ENCODE results near the gene SYNGR3.
"Not testable (repeated sequence)": the region's sequence is repeated elsewhere in the genome, so short reads cannot be mapped to it uniquely, and the experiment has no call there.

Gene SYNGR3

GRCh38 chr16:1959269-1960039, 30.3 kb upstream of the SYNGR3 start, which contains the start of gene NDUFB10:
Gene NDUFB10, plus strand, starts transcription at chr16:1959538. Its CDS starts 87 bp downstream, at chr16:1959625.
- peak; percentile 94 for FAIRE-seq

GRCh38 chr16:1960665-1961630, 28.8 kb upstream of the SYNGR3 start:
- DNase-seq (ENCODE audit: low spot score) (no peak), FAIRE-seq (peak; percentile 76)

More at GRCh38 chr16:1959269-1960039, 30.3 kb upstream of the SYNGR3 start, which contains the start of gene NDUFB10:
- DNase-seq (ENCODE audit: low spot score): peak; percentile 94

- FAIRE-seq: no peak
- DNase-seq (ENCODE audit: low spot score): no peak
Measured at GRCh38 chr16:1961651-1962067, 28.1 kb upstream of the SYNGR3 start.

DNA sequence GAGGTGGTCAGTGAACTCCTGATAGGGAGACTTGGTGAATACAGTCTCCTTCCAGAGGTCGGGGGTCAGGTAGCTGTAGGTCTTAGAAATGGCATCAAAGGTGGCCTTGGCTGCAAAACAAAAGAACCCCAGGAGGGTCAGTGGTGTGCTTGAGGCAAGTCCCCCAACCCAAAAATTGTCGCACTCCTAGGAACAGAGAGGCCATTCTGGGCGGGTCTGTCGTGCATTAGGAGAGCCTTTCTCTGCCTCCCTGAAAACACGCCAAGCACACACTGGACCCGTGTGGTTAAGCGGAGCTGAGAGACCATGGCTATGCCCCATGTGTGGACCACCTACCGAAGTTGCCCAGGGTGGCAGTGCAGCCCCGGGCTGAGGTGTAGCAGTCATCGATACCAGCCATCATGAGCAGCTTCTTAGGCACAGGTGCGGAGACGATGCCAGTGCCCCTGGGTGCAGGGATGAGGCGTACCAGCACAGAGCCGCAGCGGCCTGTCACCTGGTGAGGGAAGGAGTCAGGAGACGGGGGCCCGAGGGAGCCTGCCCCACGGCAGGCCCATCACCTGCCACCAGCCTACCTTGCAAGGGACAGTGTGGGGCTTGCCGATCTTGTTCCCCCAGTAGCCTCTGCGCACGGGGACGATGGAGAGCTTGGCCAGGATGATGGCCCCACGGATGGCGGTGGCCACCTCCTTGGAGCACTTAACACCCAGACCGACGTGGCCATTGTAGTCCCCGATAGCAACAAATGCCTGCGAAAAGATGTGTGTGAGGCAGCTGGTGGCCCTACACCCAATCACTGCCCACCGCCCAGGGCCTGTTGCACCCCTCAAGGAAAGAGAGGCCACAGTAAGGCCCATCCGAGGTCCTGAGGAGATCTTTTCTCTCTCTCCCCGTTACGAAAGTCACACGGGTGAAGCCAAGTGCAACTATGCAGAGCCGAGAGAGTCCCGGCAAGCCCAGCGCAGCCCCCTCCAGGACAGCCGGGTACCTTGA, 27.3 kb upstream of the SYNGR3 start:
- FAIRE-seq; DNase-seq (ENCODE audit: low spot score): not testable (repeated sequence)

DNA sequence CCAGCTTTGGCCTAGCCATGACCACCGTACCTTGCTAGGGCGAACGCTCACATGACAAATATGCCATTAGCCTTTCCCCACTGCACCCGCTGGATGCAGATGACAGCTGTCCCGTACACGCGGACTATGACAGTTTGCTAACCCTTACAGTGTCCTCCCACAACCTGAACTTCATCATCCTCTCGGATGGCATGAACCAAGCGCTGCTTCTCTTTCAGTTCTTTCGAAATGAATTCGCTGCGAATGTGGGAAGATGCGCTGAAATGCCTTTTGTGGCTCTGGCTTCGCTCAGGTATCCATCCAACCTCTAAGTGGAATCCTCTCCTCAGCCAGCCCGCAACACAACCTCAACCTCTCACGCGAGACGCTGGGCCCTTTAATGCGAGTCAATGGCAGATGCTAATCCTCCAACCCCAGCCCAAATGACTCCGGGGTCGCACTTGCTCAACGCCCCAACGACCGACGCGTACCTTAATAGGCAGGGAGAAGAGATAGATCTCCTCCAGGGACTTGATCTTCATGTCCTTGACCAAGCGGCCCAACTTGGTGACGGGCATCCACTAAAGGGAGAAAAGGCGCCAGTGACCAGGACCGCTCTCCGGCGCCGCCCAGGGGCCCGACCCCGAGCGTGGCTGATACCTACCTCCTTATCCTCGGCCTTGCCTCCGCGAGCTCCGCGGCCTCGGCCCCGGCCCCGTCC, 25.8 kb upstream of the SYNGR3 start:
- FAIRE-seq: no peak
- no peak for DNase-seq (ENCODE audit: low spot score)

DNA sequence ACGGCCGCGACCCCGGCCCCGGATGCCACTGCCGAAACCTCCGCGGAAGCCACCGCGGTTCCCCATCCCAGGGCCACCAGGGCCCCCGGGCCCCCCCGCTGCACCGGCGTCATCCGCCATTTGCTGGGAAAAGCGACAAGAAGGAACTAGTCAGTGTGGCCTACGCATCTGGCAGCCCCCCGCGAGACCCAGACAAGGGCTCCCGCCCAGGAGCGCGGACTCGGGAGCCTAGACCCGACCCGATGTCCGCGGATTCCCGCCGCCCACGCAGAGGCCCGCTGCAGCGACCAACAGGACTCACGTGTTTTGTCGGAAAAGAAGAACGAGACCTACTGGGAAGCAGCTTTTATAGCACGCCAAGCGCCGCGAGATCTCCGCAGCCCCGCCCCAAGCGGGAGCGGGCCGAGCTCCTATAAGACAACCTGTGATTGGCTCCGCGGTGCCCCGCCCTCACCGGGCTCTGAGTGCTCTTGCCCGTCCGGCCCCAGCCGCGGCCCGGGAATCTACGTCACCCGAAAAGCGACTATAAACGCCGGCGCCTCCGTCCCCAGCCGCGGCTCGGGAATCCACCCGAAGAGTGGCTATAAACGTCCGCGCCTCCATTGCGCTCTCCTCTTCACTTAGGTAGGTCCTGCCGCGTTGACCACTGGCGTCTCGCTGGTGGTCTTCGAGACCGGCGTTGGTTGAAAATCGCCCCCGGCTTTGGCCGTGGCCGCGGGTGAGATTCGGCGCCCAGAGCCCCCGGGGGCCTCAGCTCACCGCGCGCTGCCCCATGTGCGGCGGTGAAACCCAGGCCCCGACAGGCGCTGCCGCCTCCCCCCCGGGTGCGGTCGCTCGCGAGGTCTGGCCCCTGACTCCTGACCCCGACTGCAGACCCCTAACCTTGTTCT, 25.0 kb upstream of the SYNGR3 start, which contains the start of gene RPS2:
Gene RPS2 (minus strand): TSS at position 321 of the 890 bp plus-strand sequence. CDS start 201 bp downstream, at position 120.
- FAIRE-seq: peak; percentile 20
- DNase-seq (ENCODE audit: low spot score): peak; percentile 100

DNA sequence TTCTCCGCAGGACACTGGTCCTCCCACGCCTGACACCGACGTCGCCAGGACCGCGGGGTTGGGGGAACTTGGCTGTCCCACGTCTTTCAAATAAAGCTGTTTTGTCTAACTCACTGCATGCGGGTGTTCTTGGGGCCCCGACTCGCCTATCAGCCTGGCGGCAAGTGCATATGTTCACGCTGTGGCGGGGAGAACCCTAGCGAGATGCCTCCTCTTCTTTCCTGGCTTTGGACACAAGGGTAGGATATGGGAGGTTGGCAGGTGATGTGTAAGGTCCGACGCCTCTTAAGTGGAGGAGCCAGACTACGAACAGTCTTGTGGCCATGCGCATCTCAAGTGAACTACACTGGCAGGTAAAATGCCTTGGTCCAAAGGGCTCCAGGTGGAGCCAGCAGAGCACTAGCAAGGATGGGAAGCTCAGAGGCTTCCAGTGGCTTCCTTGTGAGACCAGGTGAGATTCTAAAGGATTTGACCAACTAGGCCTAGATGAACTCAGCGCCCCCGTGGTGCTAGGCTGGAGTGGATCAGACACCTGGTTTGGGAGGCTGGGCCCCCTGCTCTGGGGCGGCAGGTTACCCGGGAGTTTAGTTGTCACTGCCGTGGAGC, 24.3 kb upstream of the SYNGR3 start:
- FAIRE-seq: no peak
- no peak for DNase-seq (ENCODE audit: low spot score)

DNA sequence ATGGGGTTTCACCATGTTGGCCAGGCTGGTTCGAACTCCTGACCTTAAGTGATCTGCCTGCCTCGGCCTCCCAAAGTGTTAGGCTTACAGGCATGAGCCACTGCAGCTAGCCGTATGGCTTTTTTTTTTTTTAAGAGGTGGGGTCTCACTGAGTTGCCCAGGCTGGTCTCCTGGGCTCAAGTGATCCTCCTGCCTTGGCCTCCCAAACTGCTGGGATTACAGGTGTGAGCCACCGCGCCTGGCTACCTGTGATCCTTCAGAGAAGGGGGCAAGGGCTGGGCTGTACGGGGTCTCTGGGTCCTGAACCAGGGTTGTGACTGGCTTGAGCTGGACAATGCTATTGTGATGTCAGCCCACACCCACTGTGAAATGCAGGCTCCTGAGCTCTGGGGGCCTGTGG, 23.3 kb upstream of the SYNGR3 start, which contains the start of gene RNF151:
Gene RNF151 (plus strand): TSS at position 397 of the 400 bp plus-strand sequence. CDS start 26 bp downstream, outside the sequence.
- FAIRE-seq (no peak), DNase-seq (ENCODE audit: low spot score) (no peak)

DNA sequence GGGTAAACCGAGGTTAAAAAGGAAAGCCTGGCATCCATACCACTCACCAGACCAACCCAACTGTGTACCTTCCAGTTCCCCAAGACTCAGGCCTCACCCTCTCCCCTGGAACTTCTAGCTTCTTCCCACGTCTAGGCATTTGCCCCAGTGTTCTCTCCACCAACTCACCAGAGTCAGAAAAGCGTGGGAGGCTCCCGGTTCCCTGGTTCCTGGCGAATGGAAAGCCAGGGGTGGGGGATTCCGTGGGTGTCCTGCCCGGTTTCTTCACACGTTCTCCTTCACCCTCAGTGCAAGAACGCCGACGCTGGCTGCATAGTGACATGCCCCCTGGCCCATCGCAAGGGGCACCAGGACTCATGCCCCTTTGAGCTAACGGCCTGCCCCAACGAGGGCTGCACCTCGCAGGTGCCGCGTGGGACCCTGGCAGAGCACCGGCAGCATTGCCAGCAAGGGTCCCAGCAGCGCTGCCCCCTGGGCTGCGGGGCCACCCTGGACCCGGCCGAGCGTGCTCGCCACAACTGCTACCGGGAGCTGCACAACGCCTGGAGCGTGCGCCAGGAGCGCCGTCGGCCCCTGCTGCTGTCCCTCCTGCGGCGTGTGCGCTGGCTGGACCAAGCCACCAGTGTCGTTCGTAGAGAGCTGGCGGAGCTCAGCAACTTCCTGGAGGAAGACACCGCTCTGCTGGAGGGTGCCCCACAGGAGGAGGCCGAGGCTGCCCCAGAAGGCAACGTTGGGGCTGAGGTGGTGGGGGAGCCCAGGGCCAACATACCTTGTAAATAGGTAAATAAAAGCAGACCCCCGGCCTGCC, 21.4 kb upstream of the SYNGR3 start:
- DNase-seq (ENCODE audit: low spot score): no peak
- no peak for FAIRE-seq

DNA sequence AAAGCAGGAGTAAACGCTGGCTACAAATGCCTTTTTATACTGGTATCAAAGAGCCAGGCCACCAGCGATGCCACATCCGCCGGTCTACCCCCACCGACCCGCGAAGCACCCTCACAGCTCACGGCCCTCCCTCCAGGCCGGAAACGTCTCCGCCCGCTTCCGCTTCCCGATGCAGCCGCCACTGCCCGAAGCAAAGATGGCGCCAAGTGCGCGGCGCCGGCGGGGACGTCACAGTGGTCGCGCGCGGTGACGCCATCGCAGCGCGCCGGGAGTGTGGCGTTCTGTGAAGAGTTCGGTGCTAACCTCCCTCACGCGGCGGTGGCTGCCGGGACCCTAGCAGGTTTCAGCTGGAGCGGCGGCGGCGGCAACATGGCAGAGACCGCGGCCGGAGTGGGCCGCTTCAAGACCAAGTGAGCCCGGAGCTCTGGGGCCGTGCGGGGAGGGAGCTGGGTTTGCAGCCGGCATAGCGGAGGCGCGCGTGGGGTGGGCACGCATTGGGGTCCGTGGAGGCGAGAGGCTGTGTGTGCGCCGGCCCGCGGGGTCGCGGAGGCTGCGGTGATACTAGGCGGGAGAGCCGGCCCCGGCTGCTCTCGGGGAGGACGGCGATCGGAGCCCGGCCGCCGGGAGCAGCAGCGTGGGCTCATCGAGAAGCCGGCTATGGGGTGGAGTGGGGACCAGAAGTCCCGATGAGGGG, 17.8 kb upstream of the SYNGR3 start, which contains the start of gene TBL3:
Gene TBL3 (plus strand): TSS at position 258 of the 694 bp plus-strand sequence. CDS start 112 bp downstream, at position 370.
- DNase-seq (ENCODE audit: low spot score) (peak; percentile 96), FAIRE-seq (peak; percentile 100)

DNA sequence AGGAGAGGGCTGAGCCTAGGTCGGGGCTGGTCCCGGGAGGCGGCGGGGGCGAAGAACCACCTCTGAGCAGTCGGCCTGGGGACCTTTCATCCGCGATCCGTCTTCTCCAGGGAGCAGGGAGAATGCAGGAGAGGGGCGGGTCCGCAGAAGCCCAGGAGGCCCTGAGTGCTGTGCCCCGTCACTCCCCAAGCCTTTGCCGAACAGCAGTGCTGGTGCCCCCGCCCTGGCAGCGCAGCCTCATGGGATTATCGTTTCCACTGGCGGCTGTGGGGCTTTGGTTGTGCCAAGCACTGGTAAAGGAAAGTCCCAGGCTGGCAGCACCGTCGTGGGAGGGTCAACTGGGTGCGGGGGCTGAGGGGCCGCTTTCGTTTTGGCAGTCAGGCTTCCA, 17.3 kb upstream of the SYNGR3 start:
- FAIRE-seq (peak; percentile 13), DNase-seq (ENCODE audit: low spot score) (no peak)

GRCh38 chr16:1973461-1974156, 16.2 kb upstream of the SYNGR3 start:
- no peak for DNase-seq (ENCODE audit: low spot score)
- no peak for FAIRE-seq

DNA sequence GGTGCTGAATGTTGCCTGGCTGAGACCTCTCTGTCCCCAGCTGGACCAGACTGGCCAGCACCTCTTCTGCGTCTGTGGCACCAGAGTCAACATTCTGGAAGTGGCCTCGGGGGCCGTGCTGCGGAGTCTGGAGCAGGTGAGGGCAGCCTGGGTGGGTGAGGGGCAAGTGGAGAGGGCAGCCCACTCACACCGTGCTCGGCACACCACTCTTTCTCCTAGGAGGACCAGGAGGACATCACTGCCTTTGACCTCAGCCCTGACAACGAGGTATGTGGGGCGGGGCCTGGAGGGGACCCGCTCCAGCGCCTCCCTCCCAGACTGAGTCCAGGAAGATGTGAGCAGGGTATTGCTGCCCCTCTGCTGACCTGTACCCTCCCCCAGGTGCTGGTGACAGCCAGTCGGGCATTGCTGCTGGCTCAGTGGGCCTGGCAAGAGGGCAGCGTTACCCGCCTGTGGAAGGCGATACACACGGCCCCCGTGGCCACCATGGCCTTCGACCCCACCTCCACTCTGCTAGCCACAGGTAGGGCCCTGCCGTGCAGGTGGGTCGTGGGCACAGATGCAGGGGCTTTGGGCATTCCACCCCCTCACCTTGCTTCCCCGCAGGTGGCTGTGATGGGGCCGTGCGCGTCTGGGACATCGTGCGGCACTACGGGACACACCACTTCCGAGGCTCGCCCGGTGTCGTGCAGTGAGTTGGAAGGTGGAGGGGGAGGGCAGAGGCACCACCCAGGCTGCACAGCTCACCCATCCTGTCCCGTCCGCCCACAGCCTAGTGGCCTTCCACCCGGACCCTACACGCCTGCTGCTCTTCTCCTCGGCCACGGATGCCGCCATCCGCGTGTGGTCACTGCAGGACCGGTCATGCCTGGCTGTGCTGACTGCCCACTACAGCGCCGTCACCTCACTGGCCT, 15.4 kb upstream of the SYNGR3 start:
- no peak for DNase-seq (ENCODE audit: low spot score)
- peak; percentile 78 for FAIRE-seq

GRCh38 chr16:1975432-1976215, 14.1 kb upstream of the SYNGR3 start:
- DNase-seq (ENCODE audit: low spot score) (no peak), FAIRE-seq (no peak)

- DNase-seq (ENCODE audit: low spot score) (no peak), FAIRE-seq (no peak)
Measured at GRCh38 chr16:1976216-1976520, 13.6 kb upstream of the SYNGR3 start.

Measured in urothelium cell line (cell line).